Stimulated activated CD4-positive, alpha-beta T cell treated with anti-CD3 and anti-CD28 coated beads, TNF-alpha, amount 100 ng/mL, for 1 hour (primary cell): ENCODE measurements around the gene WWOX.

ENCODE experiments used
- DNase-seq, 3 donors: peaks; one replicate each; pipeline ENCODE4 v3.0.0-alpha.2; 2020; ENCODE audit warnings: low read depth in 3 of 3, low spot score in 1 of 3

WWOX gene

DNA sequence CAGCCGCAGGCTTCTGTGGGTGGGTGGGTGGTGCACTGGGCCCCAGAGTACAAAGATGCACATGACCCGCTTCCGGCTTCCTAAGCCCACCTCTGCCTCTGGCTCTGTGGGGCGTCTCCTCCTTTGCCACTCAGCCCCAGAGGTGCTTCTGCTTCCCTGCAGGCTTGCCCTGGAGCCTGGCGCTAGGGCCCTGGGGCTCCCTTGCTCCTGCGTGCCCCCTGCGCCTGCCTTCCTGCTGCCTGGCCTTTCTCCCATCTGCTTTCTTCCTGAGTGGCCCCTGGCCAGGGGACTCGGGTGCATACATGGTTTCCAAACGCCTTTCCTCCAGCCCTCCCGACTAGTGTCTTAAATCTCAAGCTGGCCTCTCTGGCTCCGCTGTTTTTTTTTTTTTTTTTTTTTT is 3.4 kb downstream of the WWOX start:
- DNase-seq: no peak

DNA sequence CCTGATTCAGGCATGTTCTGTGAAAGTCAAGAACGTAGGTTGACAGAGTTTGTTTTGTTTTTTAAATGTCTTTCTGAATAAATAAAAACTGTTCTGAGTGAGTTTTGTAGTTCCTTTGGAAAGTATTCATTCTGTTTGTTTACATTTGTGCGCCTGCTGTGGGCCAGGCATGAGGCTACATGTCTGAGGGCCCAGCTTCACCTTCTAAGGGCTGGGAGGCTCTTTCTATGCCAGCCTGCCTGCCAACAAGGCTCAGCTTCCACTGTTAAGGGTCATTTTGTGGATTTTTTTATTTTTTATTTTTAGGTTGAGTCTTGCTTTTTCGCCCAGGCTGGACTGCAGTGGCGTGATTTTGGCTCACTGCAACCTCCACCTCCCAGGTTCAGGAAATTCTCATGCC is 6.1 kb downstream of the WWOX start:
- no peak for DNase-seq

DNA sequence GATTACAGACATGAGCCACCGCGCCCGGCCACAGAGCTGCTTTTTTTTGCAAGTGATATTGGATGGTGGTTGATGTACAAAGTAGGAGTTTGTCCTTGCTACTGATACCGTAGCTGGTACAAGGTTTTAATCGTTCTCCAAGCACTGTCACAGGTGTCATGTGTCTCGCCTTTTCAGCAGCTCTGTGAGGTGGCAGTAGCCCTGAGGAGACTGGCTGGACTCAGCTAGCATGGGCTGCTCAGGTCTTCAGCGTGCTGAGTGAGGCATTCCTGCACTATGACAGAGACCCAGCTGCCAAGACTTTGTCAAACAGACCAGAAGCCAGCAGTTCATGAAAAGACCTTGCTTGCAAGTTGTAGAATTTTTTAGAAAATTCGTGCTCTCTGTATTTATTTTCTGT is 7.2 kb downstream of the WWOX start:
- no peak for DNase-seq

DNA sequence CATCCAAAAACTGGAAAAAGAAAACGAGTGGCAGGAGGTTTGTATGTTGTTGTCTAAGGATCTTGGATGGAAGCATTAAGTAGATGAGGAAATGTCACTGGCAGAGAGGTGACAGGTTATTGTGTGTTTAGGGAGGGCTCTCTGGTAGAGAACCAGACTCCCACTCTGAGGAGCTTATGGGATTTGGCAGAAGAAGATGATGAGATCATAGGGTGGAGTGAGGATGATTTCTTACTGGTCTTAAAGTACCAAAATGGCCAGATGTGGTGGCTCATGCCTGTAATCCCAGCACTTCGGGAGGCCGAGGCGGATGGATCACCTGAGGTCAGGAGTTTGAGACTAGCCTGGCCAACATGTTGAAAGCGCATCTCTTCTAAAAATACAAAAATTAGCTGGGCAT is 9.0 kb downstream of the WWOX start:
- no peak for DNase-seq

DNA sequence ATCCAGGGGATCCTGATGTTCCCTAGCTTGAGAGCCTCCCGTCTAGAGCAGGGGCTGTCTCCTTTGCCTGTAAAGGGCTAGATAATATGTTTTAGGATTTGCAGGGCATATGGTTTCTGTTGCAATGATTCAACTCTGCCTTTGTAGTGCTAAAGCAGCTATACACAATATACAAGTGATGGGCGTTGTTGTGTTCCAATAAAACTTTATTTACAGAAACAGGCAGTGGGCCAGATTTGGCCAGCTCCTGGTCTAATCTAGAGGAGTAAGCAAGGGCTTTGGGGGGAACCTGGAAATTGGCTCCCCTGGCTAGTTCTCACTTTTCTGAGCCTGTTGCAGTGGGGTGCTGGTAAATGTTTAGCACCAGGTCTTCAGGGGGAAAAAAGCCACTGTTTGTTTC is 13.8 kb downstream of the WWOX start:
- DNase-seq: no peak

DNA sequence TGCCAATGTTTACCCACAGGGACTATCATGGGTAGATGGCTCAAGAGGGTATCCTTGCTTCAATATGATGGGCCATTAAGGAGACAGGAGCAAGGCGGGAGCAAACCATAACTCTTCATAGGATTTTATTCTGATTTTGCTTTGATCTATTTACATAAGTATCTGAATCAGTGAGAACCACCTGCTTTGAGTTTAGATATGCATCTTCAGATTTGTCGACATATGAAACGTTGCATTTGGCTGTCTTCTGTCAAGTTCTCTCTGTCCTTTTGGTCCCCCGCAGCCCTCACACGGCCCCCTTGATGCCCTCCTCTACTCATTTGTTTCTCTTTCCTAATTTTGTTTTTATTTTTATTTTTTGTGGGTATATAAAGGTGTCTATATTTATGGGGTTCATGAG is 16.2 kb downstream of the WWOX start:
- no peak for DNase-seq

DNA sequence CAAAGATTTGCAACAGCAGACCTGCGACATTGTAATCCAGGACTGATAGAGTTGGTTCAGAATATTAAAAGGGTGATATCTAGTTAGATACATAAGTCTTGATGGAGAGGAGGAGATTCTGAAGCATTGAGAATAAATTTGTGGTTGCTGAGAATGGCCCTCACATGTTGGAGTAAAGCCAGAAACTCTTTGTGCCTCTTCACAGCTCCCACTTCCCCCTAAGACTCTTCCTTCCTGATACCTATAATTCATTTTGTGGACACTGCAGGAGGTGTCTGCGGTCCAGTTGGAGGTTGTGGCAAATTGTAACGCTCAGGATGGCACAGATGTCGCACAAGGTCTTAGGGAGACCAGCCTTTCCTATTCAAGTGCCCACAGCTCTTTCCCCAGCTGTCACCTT is 17.5 kb downstream of the WWOX start:
- DNase-seq: no peak

DNA sequence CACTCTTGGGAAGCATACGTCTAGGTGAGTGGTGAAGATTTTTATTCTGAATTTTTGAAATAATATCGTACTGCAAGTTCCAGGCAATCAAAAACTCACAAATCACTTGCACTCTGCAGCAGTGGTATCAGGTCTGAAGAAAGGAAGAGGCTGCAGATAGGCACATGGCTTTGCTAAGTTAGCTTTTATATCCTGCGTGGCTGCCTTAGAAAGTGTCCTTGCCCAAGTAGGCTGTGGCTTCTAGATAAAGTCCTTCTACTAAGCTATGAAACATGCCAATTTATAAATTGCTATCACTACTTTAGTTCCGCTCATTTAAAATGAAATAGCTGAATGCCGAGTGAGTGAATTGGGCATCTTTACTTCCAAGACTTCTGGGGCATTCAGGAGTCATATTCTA is 17.9 kb downstream of the WWOX start:
- DNase-seq: no peak

DNA sequence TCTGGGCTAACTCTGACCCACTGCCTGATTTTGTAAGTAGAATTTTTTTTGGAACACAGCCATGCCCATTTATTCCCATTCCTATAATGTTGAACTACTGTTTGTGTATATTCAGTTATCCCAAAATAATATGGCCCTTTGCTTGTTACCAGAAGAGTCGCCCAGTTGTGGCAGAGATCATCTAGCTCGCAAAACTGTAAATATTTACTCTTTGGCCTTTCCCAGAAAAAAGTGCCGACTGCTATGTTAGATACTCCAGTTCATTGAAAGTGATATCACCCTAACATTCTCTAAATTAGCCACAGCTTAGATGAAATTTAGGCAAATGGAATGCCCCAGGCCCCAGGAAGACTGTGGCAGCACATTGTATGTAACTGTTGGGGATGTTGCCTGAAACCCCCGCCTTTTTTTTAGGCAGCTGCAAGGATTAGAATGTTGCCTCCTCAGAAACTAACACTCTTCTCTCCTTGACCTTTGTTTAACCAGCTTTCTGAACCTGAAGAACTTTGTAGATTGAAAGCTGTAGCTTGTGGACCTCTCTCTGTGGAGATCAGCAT is 19.1 kb downstream of the WWOX start:
- DNase-seq: no peak

DNA sequence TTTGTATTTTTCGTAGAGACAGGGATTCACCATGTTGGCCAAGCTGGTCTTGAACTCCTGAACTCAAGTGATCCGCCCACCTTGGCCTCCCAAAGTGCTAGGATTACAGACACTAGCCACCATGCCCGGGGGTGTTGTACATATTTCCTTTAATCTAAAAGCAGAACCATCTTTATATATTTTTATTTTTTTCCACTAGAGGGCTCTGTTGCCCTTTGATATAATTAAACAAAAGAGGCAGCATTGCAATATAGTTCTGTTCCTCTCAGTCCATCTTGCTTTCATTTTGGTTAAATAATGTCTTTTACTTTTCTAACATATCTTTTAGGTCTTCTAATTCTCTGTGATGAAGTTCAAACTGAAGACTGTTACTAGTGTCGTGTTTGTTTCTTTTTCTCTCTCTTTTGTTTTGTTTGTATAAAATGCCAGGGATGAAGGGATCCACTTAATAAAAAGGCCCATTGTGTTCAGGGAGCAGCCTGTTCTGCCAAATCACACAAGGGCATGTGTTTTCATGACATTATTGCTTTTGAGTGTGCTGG is 23.4 kb downstream of the WWOX start:
- DNase-seq: no peak

DNA sequence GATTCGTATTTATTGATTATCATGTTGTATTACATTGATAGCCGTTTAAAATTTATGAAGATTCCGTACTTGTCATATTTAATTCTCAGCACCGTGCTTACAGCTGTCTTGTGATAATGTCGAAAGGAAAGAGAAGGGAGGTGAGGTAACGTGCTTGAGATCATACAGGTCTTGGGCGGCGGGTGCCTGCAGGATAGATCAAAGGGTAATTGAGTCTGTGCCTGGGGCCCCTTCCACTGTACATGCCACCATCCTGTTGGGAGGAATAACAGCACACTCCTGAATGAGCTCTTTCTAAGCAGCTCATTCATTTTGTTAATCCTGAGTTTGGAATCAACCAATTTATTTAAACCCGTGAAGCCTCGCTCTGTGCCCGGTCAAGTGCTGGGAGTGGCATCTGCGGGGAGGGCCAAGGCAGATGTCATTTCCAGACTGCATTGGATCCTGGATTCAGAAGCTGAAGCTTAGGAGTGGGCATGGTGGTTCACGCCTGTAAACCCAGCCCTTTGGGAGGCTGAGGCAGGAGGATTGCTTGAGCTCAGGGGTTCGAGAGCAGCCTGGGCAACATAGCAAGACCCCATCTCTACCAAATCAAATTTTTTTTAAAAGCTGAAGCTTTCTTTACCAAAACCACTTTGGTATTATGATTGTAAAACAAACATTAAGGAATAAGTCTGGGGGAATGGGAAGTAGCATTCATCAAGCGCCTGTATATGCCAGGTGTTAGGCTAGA is 25.8 kb downstream of the WWOX start:
- DNase-seq: no peak

DNA sequence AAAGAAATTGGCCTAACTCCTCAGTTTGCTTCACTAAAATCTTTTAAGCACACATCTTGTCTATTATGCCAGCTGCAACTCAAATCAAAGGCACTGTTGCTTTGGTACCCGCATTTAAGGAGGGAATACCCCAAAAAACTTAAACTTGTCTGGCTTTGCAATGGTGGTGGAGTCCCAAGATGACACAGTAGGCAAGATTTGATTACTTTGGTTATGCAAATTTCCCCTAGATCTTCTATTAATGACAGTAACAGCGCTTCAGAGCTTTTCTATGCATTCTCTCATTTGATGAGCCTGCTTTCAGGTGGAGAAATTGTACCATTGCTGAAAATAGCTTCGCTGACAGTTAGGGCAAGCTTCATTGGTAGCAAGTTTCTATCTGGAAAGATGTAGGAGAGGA is 27.2 kb downstream of the WWOX start:
- no peak for DNase-seq

DNA sequence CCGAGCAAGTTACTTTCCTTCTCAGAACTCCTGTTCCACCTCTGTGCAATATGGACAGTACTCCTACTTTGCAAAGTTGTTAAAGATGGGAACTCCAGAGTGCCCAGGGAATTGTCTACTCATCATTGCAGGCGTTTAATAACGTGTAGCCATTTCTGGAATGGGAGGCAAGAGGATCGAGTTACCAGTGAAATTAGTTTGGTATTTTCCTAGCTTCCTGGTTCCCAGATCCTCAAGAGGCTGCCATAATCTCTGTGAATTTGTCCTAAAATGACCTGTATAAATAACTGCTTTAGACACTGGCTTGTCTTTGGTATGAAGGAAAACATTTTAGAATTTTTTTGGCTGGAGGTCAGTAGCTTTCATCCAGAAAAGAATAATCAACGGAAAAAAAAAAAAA is 27.7 kb downstream of the WWOX start:
- DNase-seq: no peak

DNA sequence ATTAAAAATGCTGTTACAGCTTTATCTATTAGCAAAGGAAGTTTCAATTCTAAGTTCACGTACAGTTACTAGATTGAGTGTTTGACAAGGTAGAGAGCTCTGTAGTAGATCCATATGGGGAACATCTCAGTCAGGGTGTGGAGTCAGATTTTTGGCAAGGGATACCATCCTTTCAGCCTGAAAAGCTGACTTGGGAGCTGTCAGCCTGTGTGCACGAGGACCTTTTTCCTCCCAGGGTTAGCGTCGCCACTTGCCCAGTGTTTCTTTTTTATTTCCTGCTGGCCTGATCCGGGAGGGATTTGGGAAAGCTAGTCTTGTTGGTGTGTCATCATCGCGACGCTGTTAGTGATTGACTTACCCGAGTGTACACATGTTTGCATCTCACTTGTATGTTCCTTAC is 29.5 kb downstream of the WWOX start:
- DNase-seq: no peak

DNA sequence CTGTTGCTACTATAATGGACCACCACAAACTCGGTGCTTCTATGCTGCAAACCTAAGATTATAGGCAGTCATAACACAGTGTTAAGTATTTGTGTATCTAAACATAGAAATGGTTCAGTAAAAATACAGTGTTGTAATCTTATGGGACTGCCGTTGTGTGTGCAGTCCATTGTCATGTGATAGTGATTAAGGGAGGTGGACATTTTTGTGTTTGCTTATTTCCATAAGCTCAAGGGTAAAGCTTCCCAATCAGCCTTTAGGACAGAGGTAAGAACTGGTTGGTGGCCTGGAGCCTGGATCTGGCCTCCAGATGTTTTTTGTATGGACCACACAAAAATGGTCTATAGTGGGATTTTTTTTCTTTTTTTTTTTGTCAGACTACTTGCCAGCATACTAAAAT is 29.9 kb downstream of the WWOX start:
- DNase-seq: no peak

DNA sequence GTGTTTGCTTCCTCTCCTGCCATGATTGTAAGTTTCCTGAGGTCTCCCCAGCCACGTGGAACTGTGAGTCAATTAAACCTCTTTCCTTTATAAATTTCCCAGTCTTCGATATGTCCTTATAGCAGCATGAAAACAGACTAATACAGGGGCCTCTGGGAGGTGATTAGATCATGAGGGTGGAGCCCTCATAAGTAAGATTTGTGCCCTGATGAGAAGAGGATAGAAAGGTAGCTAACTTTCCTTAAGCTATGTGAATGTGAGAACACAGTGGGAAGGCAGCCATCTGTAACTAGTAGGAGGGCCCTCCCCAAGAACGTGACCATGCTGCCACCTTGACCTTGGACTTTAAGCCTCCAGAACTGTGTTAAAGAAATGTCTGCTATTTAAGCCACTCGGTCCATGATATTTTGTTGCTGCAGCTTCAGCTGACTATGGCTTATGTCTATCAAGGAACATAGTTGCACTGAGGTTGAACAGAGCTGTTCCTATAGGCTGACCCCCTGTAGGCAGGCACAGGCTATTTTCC is 30.7 kb downstream of the WWOX start:
- no peak for DNase-seq

DNA sequence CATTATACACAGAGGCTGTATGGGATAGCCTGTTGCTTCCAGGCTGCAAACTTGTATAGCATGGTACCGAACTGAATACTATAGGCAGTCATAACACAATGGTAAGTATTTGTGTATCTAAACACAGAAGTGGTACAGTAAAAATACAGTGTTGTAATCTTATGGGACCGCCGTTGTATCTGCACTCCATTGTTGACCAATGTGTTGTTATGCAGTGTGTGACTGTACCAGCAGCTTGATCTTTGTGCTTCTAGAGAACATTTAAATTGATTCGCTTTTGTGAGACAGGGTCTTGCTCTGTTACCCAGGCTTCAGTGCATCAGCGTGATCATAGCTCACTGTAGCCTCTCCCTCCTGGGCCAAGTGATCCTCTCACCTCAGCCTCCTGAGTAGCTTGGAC is 31.5 kb downstream of the WWOX start:
- no peak for DNase-seq

DNA sequence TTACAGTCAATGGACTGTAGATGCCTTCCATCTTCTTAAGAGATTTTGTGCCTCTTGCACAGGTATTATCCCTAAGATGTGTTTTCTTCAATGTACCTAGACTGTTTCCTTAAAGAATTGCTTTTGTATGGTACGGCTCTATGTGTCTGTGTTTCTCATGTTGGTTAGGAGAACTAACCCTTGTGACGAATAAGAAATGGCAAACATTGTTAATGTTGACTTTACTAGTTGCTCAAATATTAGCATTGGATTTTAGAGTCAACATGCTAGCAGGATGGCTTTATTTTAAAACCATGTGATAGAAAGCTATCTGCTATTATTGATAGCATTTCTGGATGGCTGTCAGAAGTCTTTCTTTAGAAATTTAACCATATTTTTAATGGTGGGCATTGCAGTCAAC is 34.5 kb downstream of the WWOX start:
- DNase-seq: no peak

DNA sequence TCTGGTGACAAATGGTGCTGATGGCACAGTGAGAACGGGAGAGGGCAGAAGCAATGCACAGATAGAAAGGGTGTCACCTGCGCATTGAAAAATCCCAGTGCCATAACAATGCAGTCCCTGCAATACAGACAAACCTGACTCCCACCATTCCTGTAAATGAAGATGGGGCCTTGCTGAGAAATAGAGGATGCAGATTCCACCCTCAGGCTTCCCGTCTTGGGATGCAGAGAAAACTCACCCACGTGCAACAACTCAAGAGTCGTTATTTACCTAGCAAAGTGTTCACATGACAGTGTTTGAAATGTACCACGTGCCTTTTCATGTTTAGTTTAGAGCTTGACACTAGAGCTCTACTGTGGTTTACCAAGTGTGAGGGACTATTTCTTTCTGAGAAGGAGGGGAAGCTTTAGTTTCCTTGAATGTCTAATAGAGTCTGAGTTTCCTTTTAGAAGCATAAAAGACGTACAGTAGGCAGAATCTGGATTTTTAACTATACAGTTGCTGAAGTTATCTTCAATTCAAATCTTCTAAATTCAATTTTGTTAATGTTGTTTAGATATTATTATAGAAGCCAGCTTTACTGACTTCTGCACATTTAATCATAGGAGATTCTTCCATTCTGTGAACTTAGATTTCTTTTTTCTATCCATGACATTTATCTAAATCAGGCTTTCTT is 35.6 kb downstream of the WWOX start:
- no peak for DNase-seq

DNA sequence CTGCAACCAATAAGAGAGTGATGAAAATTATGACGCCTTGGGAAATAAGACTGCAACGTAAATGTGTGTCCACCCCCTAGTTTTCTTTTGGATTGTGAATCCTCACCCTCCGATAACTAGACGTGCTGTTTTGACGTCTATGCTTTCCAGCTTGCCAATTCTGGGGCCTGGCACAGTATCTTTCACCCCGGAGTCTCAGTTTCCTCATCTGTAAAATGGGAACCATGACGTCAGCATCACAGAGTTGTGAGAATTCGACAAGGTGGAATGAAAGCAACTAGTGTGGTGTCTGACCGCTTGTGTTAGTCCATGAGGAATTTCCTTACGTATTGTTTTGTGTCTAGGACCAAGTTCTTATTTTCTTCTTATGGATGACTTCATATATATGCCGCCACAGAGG is 37.7 kb downstream of the WWOX start:
- no peak for DNase-seq

DNA sequence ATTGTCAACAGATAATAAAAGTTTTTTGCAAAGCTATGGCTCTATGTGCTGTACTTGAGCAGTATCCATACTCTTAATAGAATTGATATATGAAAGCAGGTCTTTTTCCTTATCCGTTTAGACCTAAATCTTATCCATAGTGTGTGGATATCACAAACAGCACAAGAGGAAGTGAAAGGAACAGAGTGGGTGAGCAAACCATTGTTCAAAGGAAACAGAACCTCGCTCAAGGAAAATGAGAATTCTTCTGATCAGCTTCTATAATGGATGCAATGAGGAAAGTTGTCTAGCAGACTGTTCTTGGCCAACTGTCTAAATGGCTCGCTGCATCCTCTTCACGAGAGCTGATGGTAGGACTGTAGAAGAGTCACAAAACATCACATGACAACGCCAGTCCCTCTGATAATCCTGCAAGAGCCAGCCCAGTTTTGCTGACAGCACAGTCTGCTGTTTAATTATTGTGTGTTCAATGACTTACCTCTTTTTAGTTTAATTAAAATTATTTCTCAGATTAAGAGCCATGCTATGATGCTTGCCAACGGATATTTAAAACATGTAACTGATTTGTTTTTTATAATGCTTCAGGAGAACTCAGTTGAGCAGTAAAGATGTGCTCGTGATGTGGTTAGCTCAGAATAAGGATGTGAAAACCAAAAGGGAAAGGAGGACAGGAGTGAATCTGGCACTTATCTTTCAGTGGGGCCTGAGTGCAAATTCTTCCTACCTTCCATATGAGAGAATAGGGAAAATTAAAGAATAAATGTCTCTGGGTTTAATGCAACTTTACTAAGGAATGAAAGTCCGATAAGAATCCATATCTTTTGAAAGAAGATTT is 38.5 kb downstream of the WWOX start:
- DNase-seq: no peak
